HG03045 (cell line): ENCODE data around the gene CMC4.

Source experiments
- ATAC-seq: cut with Tn5 transposase; IDR thresholded peaks from one replicate; pipeline ENCODE4 v1.9.1; 2021; ENCODE audit warnings: mild to moderate bottlenecking, moderate library complexity; ENCODE audit not compliant: unreplicated experiment

The CMC4 gene

GRCh38 chrX:155070975-155071693 is at the start of gene CMC4, which contains the start of the genes BRCC3 and MTCP1:
Gene CMC4, minus strand, starts transcription at chrX:155071136. Its CDS starts 7,113 bp downstream, at chrX:155064023.
Gene BRCC3, plus strand, starts transcription at chrX:155071508. Its CDS starts 20 bp downstream, at chrX:155071528.
Gene MTCP1, minus strand, starts transcription at chrX:155071136. Its CDS starts 5,126 bp downstream, at chrX:155066010.
- peak; percentile 91 for ATAC-seq

GRCh38 chrX:155115174-155115819 is 44.4 kb upstream of the CMC4 start:
- no peak for ATAC-seq

GRCh38 chrX:155113097-155113496 is 42.2 kb upstream of the CMC4 start:
- no peak for ATAC-seq

GRCh38 chrX:155112171-155112570 is 41.2 kb upstream of the CMC4 start:
- ATAC-seq: no peak

- ATAC-seq: no peak
Observed at GRCh38 chrX:155108427-155108826, 37.5 kb upstream of the CMC4 start.

- no peak for ATAC-seq
Observed at GRCh38 chrX:155105919-155106318, 35.0 kb upstream of the CMC4 start.

- no peak for ATAC-seq
Observed at GRCh38 chrX:155094468-155095061, 23.6 kb upstream of the CMC4 start.

GRCh38 chrX:155086961-155087735 is 16.2 kb upstream of the CMC4 start:
- ATAC-seq: no peak

- ATAC-seq: no peak
Observed at GRCh38 chrX:155086202-155086840, 15.4 kb upstream of the CMC4 start.

- peak; percentile 12 for ATAC-seq
Observed at GRCh38 chrX:155071694-155072280, 851 bp upstream of the CMC4 start.

- peak; percentile 25 for ATAC-seq
Observed at GRCh38 chrX:155070663-155070974, 317 bp downstream of the CMC4 start.

GRCh38 chrX:155070038-155070437 is 898 bp downstream of the CMC4 start:
- no peak for ATAC-seq

- no peak for ATAC-seq
Observed at GRCh38 chrX:155069414-155069813, 1.5 kb downstream of the CMC4 start.

GRCh38 chrX:155068165-155068564 is 2.8 kb downstream of the CMC4 start:
- no peak for ATAC-seq

GRCh38 chrX:155065035-155065734 is 5.8 kb downstream of the CMC4 start:
- no peak for ATAC-seq

- ATAC-seq: no peak
Observed at GRCh38 chrX:155061760-155062159, 9.2 kb downstream of the CMC4 start.

GRCh38 chrX:155056877-155057792 is 13.8 kb downstream of the CMC4 start:
- peak; percentile 67 for ATAC-seq

GRCh38 chrX:155056471-155056870 is 14.5 kb downstream of the CMC4 start:
- no peak for ATAC-seq

- ATAC-seq: no peak
Observed at GRCh38 chrX:155055494-155055893, 15.4 kb downstream of the CMC4 start.
